Esophagus squamous epithelium (tissue), 4 donors: ENCODE measurements around the gene SPIB.
A peak's percentile ranks its signal among the peaks of the same experiment; 100 is the strongest.

Experiments
- POLR2A ChIP-seq, 4 donors: fragments of 450-650 bp; IDR thresholded peaks; one replicate each; pipeline ENCODE4 v1.6.1; 2017; ENCODE audit warnings: antibody characterized with exemption in 4 of 4, mild to moderate bottlenecking in 4 of 4, moderate library complexity in 3 of 4
- TF ChIP-seq, protein P1 (sequence below), 6 experiments: fragments of 450-650 bp in 4 of 6; fragments of 200-600 bp in 2 of 6; sonication (generic) in 2 of 6; IDR thresholded peaks; one replicate each; pipeline ENCODE4 v1.5.1; 2016 to 2019; ENCODE audit warnings: antibody characterized with exemption in 6 of 6, mild to moderate bottlenecking in 4 of 6, moderate library complexity in 4 of 6

DNA sequence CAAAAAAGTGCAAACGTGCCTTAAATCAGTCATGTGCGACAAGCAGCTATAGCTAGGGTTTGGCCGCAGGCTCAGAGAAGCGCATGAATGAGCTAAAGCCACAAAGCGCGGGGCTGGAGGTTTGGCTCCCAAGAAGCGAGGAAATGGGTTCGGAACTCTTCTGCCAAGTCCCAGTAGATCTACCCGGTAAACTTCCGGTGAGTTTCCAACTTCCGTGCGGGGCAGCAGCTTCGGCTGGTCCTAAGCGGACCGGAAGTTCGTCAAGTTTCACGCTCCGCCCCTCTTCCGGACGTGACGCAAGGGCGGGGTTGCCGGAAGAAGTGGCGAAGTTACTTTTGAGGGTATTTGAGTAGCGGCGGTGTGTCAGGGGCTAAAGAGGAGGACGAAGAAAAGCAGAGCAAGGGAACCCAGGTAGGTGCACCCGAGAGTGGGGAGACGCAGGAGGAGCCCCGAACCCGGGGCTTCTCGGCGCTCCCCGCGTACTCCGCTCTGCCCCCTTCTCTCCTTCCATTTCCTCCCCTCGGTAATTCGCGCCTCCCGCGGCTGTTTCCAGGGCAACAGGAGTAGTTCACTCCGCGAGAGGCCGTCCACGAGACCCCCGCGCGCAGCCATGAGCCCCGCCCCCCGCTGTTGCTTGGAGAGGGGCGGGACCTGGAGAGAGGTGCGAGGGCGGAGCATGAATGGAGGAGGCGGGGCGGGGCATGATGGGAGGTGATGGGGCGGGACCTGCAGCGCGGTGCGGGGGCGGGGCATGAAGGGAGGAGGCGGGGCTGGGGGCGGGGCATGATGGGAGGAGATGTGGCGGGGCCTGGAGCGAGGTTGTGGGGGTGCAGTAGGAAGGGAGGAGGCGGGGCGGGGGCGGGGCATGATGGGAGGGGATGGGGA lies 42.3 kb upstream of the SPIB start, which contains the start of gene NR1H2:
- TF ChIP-seq, protein P1, sequence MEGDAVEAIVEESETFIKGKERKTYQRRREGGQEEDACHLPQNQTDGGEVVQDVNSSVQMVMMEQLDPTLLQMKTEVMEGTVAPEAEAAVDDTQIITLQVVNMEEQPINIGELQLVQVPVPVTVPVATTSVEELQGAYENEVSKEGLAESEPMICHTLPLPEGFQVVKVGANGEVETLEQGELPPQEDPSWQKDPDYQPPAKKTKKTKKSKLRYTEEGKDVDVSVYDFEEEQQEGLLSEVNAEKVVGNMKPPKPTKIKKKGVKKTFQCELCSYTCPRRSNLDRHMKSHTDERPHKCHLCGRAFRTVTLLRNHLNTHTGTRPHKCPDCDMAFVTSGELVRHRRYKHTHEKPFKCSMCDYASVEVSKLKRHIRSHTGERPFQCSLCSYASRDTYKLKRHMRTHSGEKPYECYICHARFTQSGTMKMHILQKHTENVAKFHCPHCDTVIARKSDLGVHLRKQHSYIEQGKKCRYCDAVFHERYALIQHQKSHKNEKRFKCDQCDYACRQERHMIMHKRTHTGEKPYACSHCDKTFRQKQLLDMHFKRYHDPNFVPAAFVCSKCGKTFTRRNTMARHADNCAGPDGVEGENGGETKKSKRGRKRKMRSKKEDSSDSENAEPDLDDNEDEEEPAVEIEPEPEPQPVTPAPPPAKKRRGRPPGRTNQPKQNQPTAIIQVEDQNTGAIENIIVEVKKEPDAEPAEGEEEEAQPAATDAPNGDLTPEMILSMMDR (IDR thresholded peaks at IDR 0.05), result peak in 1 of 6 experiments; percentile 43
- peak in 3 of 4 donors; percentile 24 to 89 (median 70) for TF ChIP-seq POLR2A (IDR thresholded peaks at IDR 0.05)
